Measurements from ENCODE around the gene TRIM36. TPM values are rescaled to one million over a fixed set of nuclear protein-coding genes. Genes with fewer than 3 reads are reported as not detected.

Gene TRIM36
- total and polyA plus RNA-seq, 3 donors from 2014 or later = 106 to 384 (median 289) TPM

DNA sequence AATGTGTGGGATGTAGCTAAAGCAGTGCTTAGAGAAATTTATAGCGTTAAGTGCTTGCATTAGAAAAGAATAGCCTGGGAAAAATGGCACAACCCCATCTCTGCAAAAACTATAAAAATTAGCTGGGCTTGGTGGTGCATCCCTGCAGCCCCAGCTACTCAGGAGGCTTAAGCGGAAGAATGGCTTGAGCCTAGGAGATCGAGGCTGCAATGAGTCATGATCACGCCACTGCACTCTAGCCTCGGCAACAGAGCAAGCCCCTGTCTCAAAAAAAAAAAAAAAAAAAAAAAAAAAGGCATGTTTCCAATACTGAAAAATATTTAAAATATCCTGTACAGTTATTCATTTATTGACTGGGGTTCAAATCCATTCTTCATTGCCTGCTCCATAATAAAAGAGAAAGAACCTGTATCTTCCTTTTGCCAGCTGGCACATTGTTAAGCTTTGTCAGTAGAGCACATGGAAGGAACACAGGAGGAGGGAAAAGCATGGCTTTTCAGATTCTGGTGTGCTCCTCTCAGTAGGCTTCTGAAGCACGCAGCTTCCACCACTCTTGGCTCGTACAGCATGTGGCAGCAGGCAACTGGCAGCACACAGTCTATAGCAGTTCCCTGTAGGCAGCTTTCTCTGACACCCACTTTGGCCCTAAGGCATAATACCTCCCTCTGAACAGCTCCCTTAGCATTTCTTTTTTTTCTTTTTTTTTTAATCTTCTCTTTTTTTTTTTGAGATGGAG is 73.5 kb downstream of the TRIM36 start:
- 63 to 76% methylated on average over 7 of the region's 7 CpGs for WGBS, 2 donors
- no peaks in the 10 kb centered on the region for H3K9me3 ChIP-seq
- intact Hi-C loops (cut with DNase I; ENCODE audit: low total_unique reads) = no loop called here
- TF ChIP-seq POLR2A (IDR thresholded peaks at IDR 0.05) = no peak
- TF ChIP-seq, protein P1, sequence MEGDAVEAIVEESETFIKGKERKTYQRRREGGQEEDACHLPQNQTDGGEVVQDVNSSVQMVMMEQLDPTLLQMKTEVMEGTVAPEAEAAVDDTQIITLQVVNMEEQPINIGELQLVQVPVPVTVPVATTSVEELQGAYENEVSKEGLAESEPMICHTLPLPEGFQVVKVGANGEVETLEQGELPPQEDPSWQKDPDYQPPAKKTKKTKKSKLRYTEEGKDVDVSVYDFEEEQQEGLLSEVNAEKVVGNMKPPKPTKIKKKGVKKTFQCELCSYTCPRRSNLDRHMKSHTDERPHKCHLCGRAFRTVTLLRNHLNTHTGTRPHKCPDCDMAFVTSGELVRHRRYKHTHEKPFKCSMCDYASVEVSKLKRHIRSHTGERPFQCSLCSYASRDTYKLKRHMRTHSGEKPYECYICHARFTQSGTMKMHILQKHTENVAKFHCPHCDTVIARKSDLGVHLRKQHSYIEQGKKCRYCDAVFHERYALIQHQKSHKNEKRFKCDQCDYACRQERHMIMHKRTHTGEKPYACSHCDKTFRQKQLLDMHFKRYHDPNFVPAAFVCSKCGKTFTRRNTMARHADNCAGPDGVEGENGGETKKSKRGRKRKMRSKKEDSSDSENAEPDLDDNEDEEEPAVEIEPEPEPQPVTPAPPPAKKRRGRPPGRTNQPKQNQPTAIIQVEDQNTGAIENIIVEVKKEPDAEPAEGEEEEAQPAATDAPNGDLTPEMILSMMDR (IDR thresholded peaks at IDR 0.05) = no peak
- no peak overlapping the region for H3K4me3 ChIP-seq
- no peak overlapping the region for H3K27ac ChIP-seq
- no peak for DNase-seq
- no peaks in the 10 kb centered on the region for H3K36me3 ChIP-seq (ENCODE audit: low read depth, missing control alignments)
- H3K4me1 ChIP-seq = no peaks in the 10 kb centered on the region
- no peaks in the 10 kb centered on the region for H3K27me3 ChIP-seq

DNA sequence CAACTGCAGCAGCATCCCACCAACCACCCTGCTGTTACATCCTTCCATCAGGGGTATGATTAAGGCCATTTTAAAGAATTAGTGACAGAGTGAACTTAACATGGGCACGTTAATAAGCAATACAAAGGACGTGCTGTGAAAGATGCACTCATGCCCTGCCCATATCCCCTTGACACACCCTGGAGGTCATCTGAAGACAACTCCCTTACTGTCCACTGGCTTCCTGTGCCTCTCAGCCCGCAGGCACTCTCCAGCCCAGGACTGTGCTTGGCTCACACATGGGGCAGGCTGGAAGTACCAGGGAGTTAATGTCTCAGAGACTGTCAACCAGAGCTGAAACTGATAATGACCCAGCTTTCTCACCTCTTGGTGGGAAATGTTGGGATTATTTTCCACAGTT is 81.8 kb downstream of the TRIM36 start:
- H3K4me1 ChIP-seq = no peaks in the 10 kb centered on the region
- 58 to 80% methylated on average over 3 of the region's 3 CpGs for WGBS, 2 donors
- intact Hi-C loops (cut with DNase I; ENCODE audit: low total_unique reads) = no loop called here

DNA sequence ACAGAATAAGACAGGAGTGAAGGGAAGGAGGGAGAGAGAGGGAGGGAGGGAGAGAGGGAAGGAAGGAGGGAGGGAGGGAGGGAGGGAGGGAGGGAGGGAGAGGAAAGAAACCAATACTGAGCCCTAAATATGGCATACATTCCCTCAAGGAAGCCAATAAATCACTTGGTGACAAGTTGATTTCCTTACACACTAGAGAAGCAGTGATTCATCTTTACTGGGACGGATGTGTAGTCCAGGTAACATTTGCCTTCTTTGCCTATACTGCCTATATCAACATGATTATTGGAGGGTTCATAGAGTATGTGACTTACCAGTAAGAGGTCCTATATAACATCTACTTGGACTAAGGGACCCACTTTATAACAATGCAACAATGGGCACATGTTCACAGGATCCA is 83.2 kb downstream of the TRIM36 start:
- no peak overlapping the region for H3K27ac ChIP-seq
- intact Hi-C loops (cut with DNase I; ENCODE audit: low total_unique reads) = no loop called here

More for the DNA sequence above, 81.8 kb downstream of the TRIM36 start:
- no peak for DNase-seq
- H3K4me3 ChIP-seq = no peak overlapping the region
- no peaks in the 10 kb centered on the region for H3K36me3 ChIP-seq (ENCODE audit: low read depth, missing control alignments)
- no peaks in the 10 kb centered on the region for H3K27me3 ChIP-seq
- TF ChIP-seq POLR2A (IDR thresholded peaks at IDR 0.05) = no peak
- TF ChIP-seq, protein P1 (IDR thresholded peaks at IDR 0.05) = no peak
- no peaks in the 10 kb centered on the region for H3K9me3 ChIP-seq
- H3K27ac ChIP-seq = no peak overlapping the region

DNA sequence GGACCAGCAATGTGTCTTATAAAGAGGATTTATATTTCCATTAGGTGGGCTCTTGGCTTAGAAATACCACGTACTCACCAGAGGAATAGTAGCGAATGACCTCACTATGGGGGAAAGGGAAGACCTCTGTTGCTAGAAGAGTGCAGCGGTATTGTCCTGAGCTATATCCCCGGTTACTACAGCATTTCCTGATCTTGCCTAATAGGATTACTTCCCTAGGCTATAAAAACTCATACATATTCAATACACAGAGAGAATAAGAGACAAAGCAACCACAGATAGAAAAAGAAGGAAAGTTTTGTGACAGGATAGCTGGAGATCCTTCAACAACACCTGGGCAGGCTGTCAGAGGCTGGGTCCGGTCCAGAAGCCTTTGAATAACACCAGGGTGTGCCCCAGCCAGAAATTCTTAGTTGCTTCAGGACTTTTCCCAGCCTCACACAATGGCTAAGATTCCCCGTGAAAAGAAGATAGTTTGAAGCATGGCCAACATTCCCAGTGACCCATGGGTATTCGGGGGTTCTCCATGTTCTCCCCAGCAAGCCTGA is 85.4 kb downstream of the TRIM36 start:
- no peak overlapping the region for H3K27ac ChIP-seq
- no peak overlapping the region for H3K4me3 ChIP-seq
- DNase-seq = no peak
- no peak for TF ChIP-seq POLR2A (IDR thresholded peaks at IDR 0.05)
- TF ChIP-seq, protein P1 (IDR thresholded peaks at IDR 0.05) = no peak
- intact Hi-C loops (cut with DNase I; ENCODE audit: low total_unique reads) = no loop called here
- H3K9me3 ChIP-seq = no peaks in the 10 kb centered on the region
- no peaks in the 10 kb centered on the region for H3K4me1 ChIP-seq
- no peaks in the 10 kb centered on the region for H3K36me3 ChIP-seq (ENCODE audit: low read depth, missing control alignments)
- WGBS, 2 donors = 86 to 91% methylated on average over 7 of the region's 7 CpGs
- no peaks in the 10 kb centered on the region for H3K27me3 ChIP-seq

More for the DNA sequence above, 83.2 kb downstream of the TRIM36 start:
- TF ChIP-seq, protein P1 (IDR thresholded peaks at IDR 0.05) = no peak
- TF ChIP-seq POLR2A (IDR thresholded peaks at IDR 0.05) = no peak
- H3K4me1 ChIP-seq = no peaks in the 10 kb centered on the region
- no peaks in the 10 kb centered on the region for H3K9me3 ChIP-seq
- H3K36me3 ChIP-seq (ENCODE audit: low read depth, missing control alignments) = no peaks in the 10 kb centered on the region
- 69 to 75% methylated on average over 1 of the region's 1 CpG for WGBS, 2 donors
- no peak for DNase-seq
- H3K4me3 ChIP-seq = no peak overlapping the region
- H3K27me3 ChIP-seq = no peaks in the 10 kb centered on the region

Measured in testis (tissue), 3 donors.